ENCODE data around the gene PTPN13.

Gene PTPN13

GRCh38 chr4:86848136-86848535, 254.0 kb downstream of the PTPN13 start:
- no peak overlapping the region for H2AFZ ChIP-seq (ENCODE audit: low read depth)
- no peaks in the 10 kb centered on the region for H3K36me3 ChIP-seq (ENCODE audit: insufficient read depth)
- no peak for TF ChIP-seq CTCF (conservative IDR thresholded peaks at IDR 0.05; ENCODE audit: low read depth, low read length)
- H3K9ac ChIP-seq: no peak overlapping the region
- no peaks in the 10 kb centered on the region for H4K20me1 ChIP-seq (ENCODE audit: insufficient read depth)
- no peak overlapping the region for H3K4me3 ChIP-seq (IDR thresholded peaks at IDR 0.05; ENCODE audit: insufficient read depth, low read depth, low read length)
- no peak overlapping the region for H3K4me2 ChIP-seq
- no peak overlapping the region for H3K27ac ChIP-seq
- no peaks in the 10 kb centered on the region for H3K27me3 ChIP-seq (ENCODE audit: insufficient read depth, low read depth)
- H3K4me1 ChIP-seq (ENCODE audit: low read depth, poor library complexity, severe bottlenecking): no peaks in the 10 kb centered on the region
- no peaks in the 10 kb centered on the region for H3K79me2 ChIP-seq (ENCODE audit: insufficient read depth, low read depth)

- no peaks in the 10 kb centered on the region for H3K79me2 ChIP-seq (ENCODE audit: insufficient read depth, low read depth)
- no peaks in the 10 kb centered on the region for H3K36me3 ChIP-seq (ENCODE audit: insufficient read depth)
- no peak within 1 kb of the TSS for H3K4me2 ChIP-seq
- no peak within 1 kb of the TSS for H3K27ac ChIP-seq
- no peaks in the 10 kb centered on the region for H4K20me1 ChIP-seq (ENCODE audit: insufficient read depth)
- TF ChIP-seq CTCF (conservative IDR thresholded peaks at IDR 0.05; ENCODE audit: low read depth, low read length): no peak
- H3K4me3 ChIP-seq (IDR thresholded peaks at IDR 0.05; ENCODE audit: insufficient read depth, low read depth, low read length): no peak within 1 kb of the TSS
- no peaks in the 10 kb centered on the region for H3K4me1 ChIP-seq (ENCODE audit: low read depth, poor library complexity, severe bottlenecking)
- no peak within 1 kb of the TSS for H3K9ac ChIP-seq
- H3K27me3 ChIP-seq (ENCODE audit: insufficient read depth, low read depth): no peaks in the 10 kb centered on the region
- H2AFZ ChIP-seq (ENCODE audit: low read depth): no peak within 1 kb of the TSS
These were observed 254.9 kb downstream of the PTPN13 start, which contains the start of gene SLC10A6 for GRCh38 chr4:86848732-86849619. Gene SLC10A6, minus strand, starts transcription at chr4:86849384. Its CDS starts 269 bp downstream, at chr4:86849115.

GRCh38 chr4:86853209-86853608, 259.1 kb downstream of the PTPN13 start:
- Histone ChIP-seq H3K4me1 (ENCODE audit: low read depth, poor library complexity, severe bottlenecking) (no peaks in the 10 kb centered on the region), H3K4me3 (IDR thresholded peaks at IDR 0.05; ENCODE audit: insufficient read depth, low read depth, low read length) (no peak overlapping the region), H4K20me1 (ENCODE audit: insufficient read depth) (no peaks in the 10 kb centered on the region), H3K27ac (no peak overlapping the region), H3K4me2 (no peak overlapping the region), H3K9ac (no peak overlapping the region), H3K36me3 (ENCODE audit: insufficient read depth) (no peaks in the 10 kb centered on the region), H2AFZ (ENCODE audit: low read depth) (no peak overlapping the region), H3K27me3 (ENCODE audit: insufficient read depth, low read depth) (no peaks in the 10 kb centered on the region), H3K79me2 (ENCODE audit: insufficient read depth, low read depth) (no peaks in the 10 kb centered on the region)
- no peak for TF ChIP-seq CTCF (conservative IDR thresholded peaks at IDR 0.05; ENCODE audit: low read depth, low read length)

- Histone ChIP-seq H3K79me2 (ENCODE audit: insufficient read depth, low read depth) (no peaks in the 10 kb centered on the region), H3K4me2 (no peak overlapping the region), H3K27ac (no peak overlapping the region), H2AFZ (ENCODE audit: low read depth) (no peak overlapping the region), H3K4me1 (ENCODE audit: low read depth, poor library complexity, severe bottlenecking) (no peaks in the 10 kb centered on the region), H3K27me3 (ENCODE audit: insufficient read depth, low read depth) (no peaks in the 10 kb centered on the region), H4K20me1 (ENCODE audit: insufficient read depth) (no peaks in the 10 kb centered on the region), H3K9ac (no peak overlapping the region), H3K36me3 (ENCODE audit: insufficient read depth) (no peaks in the 10 kb centered on the region), H3K4me3 (IDR thresholded peaks at IDR 0.05; ENCODE audit: insufficient read depth, low read depth, low read length) (no peak overlapping the region)
- TF ChIP-seq CTCF (conservative IDR thresholded peaks at IDR 0.05; ENCODE audit: low read depth, low read length): no peak
These were observed 261.5 kb downstream of the PTPN13 start for GRCh38 chr4:86855572-86855971.
